Activated T-helper 1 cell treated with anti-CD3 and anti-CD28 coated beads, Interleukin-12 subunit alpha, Interleukin-12 subunit beta, Interleukin-2, Interleukin-4 antibody, amounts not matched to agents 30 ng/mL and 10 ng/mL and 1 ng/mL, durations not matched to agents 14 hours and 24 hours and 36 hours (primary cell): Measurements from ENCODE around the gene TOMM22. TPM values are rescaled to one million over a fixed set of nuclear protein-coding genes. Genes with fewer than 3 reads are reported as not detected.

Experiments
- DNase-seq: peaks from one replicate; pipeline ENCODE4 v3.0.0; 2021; ENCODE audit warnings: low spot score
- H3K27ac Mint-ChIP-seq: one replicate; pipeline ENCODE4 v1.8.0; 2021; ENCODE audit warnings: mild to moderate bottlenecking, mixed read lengths
- H3K27me3 Mint-ChIP-seq: one replicate; pipeline ENCODE4 v1.8.0; 2022; ENCODE audit warnings: mild to moderate bottlenecking, moderate library complexity, mixed read lengths; ENCODE audit not compliant: insufficient read depth
- H3K36me3 Mint-ChIP-seq: one replicate; pipeline ENCODE4 v1.8.0; 2021; ENCODE audit warnings: low read depth, mixed read lengths
- H3K4me1 Mint-ChIP-seq: one replicate; pipeline ENCODE4 v1.8.0; 2021; ENCODE audit warnings: low read depth, mixed read lengths
- H3K4me3 Mint-ChIP-seq: one replicate; pipeline ENCODE4 v1.8.0; 2021; ENCODE audit warnings: mild to moderate bottlenecking, moderate library complexity, mixed read lengths
- H3K9me3 Mint-ChIP-seq: one replicate; pipeline ENCODE4 v1.8.0; 2021; ENCODE audit warnings: mixed read lengths
- intact Hi-C: fragments of 100-400 bp; cut with micrococcal nuclease; formaldehyde crosslinking; loops from one replicate; pipeline ENCODE4 v1.15.1; 2024
- total RNA-seq: library from RNA; stranded (reverse); gene quantifications from 2 replicates; pipeline ENCODE4 v1.2.3, GENCODE V29; 2022

The TOMM22 gene
- total RNA-seq, 1 donor from 2014 or later = 153 TPM

- H3K27me3 Mint-ChIP-seq = no peaks in the 10 kb centered on the region
- intact Hi-C loops = loop anchor here (10.0 kb wide), 1 partner anchor 472 kb away; the partner anchor contains the start of gene PLA2G6
- H3K36me3 Mint-ChIP-seq = no peaks in the 10 kb centered on the region
- H3K4me1 Mint-ChIP-seq = peaks cover 16% of the 10 kb centered on the region
- peak overlapping the region; percentile 98 for H3K27ac Mint-ChIP-seq
- peak; percentile 28 for DNase-seq
- peak overlapping the region; percentile 93 for H3K4me3 Mint-ChIP-seq
- H3K9me3 Mint-ChIP-seq = no peaks in the 10 kb centered on the region
Measured at GRCh38 chr22:38657045-38657909, 24.5 kb upstream of the TOMM22 start.

DNA sequence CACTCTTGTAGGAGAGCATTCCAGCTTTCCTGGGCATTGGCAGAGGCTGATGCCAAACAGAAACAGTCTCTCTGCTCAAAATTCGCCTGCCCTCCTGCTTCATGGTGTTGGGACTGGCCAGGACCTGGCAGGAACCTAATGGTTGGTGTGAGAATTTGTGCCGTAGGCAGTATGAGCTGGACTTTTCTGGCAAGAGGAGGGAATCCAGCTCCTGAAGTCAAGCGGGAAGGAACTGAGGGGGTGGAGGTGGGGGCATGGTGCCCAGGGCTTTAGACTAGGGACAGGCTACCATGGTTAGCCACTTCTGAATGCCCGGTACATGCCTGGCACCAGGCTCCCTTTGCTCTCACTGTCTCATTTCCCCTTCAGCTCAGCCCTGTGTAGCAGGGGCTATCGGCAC, 6.9 kb upstream of the TOMM22 start:
- H3K9me3 Mint-ChIP-seq = no peaks in the 10 kb centered on the region
- intact Hi-C loops = no loop called here
- no peaks in the 10 kb centered on the region for H3K27me3 Mint-ChIP-seq
- no peak for DNase-seq
- no peak overlapping the region for H3K4me3 Mint-ChIP-seq
- H3K27ac Mint-ChIP-seq = no peak overlapping the region
- H3K4me1 Mint-ChIP-seq = no peaks in the 10 kb centered on the region
- H3K36me3 Mint-ChIP-seq = peaks cover 8% of the 10 kb centered on the region

- no peak for DNase-seq
- intact Hi-C loops = no loop called here
- H3K27me3 Mint-ChIP-seq = no peaks in the 10 kb centered on the region
- H3K27ac Mint-ChIP-seq = no peak overlapping the region
- H3K4me1 Mint-ChIP-seq = peaks cover 4% of the 10 kb centered on the region
- peaks cover 8% of the 10 kb centered on the region for H3K36me3 Mint-ChIP-seq
- no peak overlapping the region for H3K4me3 Mint-ChIP-seq
- H3K9me3 Mint-ChIP-seq = no peaks in the 10 kb centered on the region
Measured at GRCh38 chr22:38675833-38676232, 5.9 kb upstream of the TOMM22 start.

GRCh38 chr22:38684895-38685294, 3.1 kb downstream of the TOMM22 start:
- Mint-ChIP-seq H3K4me3 (no peak overlapping the region), H3K36me3 (peaks cover 48% of the 10 kb centered on the region), H3K27me3 (no peaks in the 10 kb centered on the region), H3K27ac (no peak overlapping the region), H3K9me3 (no peaks in the 10 kb centered on the region), H3K4me1 (peaks cover 21% of the 10 kb centered on the region)
- intact Hi-C loops = loop anchor here (5.0 kb wide), 1 partner anchor 178 kb away; the partner anchor contains the start of gene DDX17
- DNase-seq = no peak

DNA sequence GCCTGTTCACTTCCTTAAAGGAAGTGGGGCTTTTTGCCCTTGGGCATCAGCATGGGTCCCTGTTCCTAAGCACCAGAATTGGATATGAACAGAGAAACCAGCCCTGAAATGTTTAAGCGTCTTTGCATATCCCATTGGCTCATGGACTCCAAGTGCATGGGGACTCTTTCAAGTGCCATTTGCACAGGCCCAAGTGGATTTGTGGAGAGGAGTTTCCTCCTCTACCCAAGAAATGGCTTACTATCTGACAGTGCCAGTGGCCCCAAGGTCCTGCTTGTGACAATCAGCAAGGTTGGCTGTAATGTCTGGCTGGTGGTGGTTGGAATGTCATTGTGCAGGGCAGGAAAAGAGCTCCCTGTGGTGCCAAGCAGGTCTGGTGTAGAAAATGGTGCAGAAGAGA, 4.0 kb downstream of the TOMM22 start:
- no peak overlapping the region for H3K27ac Mint-ChIP-seq
- H3K36me3 Mint-ChIP-seq = peaks cover 50% of the 10 kb centered on the region
- H3K4me3 Mint-ChIP-seq = no peak overlapping the region
- no peak for DNase-seq
- peaks cover 17% of the 10 kb centered on the region for H3K4me1 Mint-ChIP-seq
- no peaks in the 10 kb centered on the region for H3K9me3 Mint-ChIP-seq
- intact Hi-C loops = no loop called here
- H3K27me3 Mint-ChIP-seq = no peaks in the 10 kb centered on the region

- Mint-ChIP-seq H3K36me3 (peaks cover 46% of the 10 kb centered on the region), H3K9me3 (no peaks in the 10 kb centered on the region), H3K4me1 (peaks cover 17% of the 10 kb centered on the region), H3K27ac (no peak overlapping the region), H3K27me3 (no peaks in the 10 kb centered on the region), H3K4me3 (no peak overlapping the region)
- intact Hi-C loops = no loop called here
- no peak for DNase-seq
Measured at GRCh38 chr22:38689651-38690050, 7.9 kb downstream of the TOMM22 start.

- Mint-ChIP-seq H3K27me3 (no peaks in the 10 kb centered on the region), H3K9me3 (no peaks in the 10 kb centered on the region), H3K4me1 (peaks cover 52% of the 10 kb centered on the region), H3K27ac (no peak overlapping the region), H3K36me3 (peaks cover 56% of the 10 kb centered on the region), H3K4me3 (no peak overlapping the region)
- intact Hi-C loops = no loop called here
- no peak for DNase-seq
Measured at GRCh38 chr22:38694049-38694448, 12.3 kb downstream of the TOMM22 start.

- H3K4me3 Mint-ChIP-seq = no peak overlapping the region
Measured at GRCh38 chr22:38694940-38695339, 13.2 kb downstream of the TOMM22 start.

GRCh38 chr22:38696606-38697424, 15.1 kb downstream of the TOMM22 start:
- H3K36me3 Mint-ChIP-seq = peaks cover 46% of the 10 kb centered on the region
- intact Hi-C loops = loop anchor here (1.0 kb wide), 1 partner anchor 16 kb away; the partner anchor contains the start of gene TOMM22
- peaks cover 3% of the 10 kb centered on the region for H3K27me3 Mint-ChIP-seq
- H3K4me3 Mint-ChIP-seq = peak overlapping the region; percentile 90
- H3K9me3 Mint-ChIP-seq = no peaks in the 10 kb centered on the region
- peak overlapping the region; percentile 94 for H3K27ac Mint-ChIP-seq
- peaks cover 64% of the 10 kb centered on the region for H3K4me1 Mint-ChIP-seq
- no peak for DNase-seq

More at GRCh38 chr22:38694940-38695339, 13.2 kb downstream of the TOMM22 start:
- Mint-ChIP-seq H3K9me3 (no peaks in the 10 kb centered on the region), H3K4me1 (peaks cover 61% of the 10 kb centered on the region), H3K36me3 (peaks cover 50% of the 10 kb centered on the region), H3K27ac (peak overlapping the region; percentile 41), H3K27me3 (no peaks in the 10 kb centered on the region)
- DNase-seq = no peak
- intact Hi-C loops = no loop called here

DNA sequence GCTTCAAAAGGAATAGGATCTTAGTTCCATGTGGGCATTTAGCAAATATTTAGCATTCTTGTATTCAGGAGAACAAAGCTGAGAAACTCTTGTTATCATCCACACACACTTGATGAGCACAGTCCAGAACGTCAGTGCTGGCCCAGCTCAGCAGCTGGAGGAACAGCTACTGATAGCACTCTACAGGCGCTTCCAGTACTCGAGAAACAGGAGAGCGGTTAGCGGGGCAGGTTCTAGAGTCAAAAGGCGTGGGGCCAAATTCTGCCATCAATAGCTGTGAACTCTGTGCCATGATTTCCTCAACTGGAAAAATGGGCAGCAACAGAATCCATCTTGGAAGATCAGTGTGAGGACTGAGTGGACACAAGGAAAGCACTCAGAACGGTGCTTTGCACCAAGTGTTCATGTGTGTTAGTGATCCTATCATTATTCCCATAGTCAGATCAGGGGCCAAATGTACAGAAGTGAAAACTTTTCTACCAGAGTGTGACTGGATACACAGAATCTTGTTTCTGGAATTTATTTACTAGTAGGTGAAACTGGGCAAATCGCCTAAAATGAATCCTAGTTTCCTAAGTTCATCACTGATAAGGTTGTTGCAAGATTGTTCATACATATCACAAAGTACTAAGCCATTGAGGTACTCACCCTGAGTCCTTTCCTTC, 15.8 kb downstream of the TOMM22 start:
- H3K27ac Mint-ChIP-seq = peak overlapping the region; percentile 94
- H3K9me3 Mint-ChIP-seq = no peaks in the 10 kb centered on the region
- H3K27me3 Mint-ChIP-seq = peaks cover 3% of the 10 kb centered on the region
- no peak for DNase-seq
- H3K4me1 Mint-ChIP-seq = peaks cover 64% of the 10 kb centered on the region
- peaks cover 44% of the 10 kb centered on the region for H3K36me3 Mint-ChIP-seq
- H3K4me3 Mint-ChIP-seq = peak overlapping the region; percentile 90
- intact Hi-C loops = no loop called here

DNA sequence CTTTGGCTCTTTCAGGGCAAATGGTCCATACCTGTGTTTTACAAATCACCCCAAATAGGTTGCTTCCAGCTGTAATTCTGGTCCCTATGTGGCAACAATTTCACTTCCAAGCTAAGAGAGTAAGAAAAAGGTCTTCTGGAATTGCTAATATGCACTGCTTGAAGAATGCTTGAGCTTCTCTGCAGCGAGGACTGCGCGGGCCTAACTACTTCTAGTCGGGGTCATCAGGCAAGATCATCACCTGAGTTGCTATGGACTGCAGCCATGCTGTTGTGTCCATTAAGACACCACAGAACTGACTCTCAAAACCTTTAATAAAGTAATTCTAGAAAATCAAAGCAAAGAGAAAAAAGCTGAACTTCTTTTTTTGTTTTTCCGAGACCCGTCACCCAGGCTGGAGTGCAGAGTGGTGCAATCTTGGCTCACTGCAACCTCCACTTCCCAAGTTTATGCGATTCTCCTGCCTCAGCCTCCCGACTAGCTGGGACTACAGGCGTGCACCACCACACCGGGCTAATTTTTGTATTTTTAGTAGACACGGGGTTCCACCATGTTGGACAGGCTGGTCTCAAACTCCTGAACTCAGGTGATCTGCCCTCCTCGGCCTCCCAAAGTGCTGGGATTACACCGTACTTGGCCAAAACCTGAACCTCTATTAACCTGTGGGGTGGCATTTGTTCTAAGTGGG, 16.8 kb downstream of the TOMM22 start:
- peaks cover 57% of the 10 kb centered on the region for H3K4me1 Mint-ChIP-seq
- H3K4me3 Mint-ChIP-seq = peak overlapping the region; percentile 90
- peak overlapping the region; percentile 96 for H3K27ac Mint-ChIP-seq
- intact Hi-C loops = no loop called here
- DNase-seq = no peak
- no peaks in the 10 kb centered on the region for H3K9me3 Mint-ChIP-seq
- H3K27me3 Mint-ChIP-seq = peaks cover 3% of the 10 kb centered on the region
- H3K36me3 Mint-ChIP-seq = peaks cover 37% of the 10 kb centered on the region

GRCh38 chr22:38699143-38699542, 17.4 kb downstream of the TOMM22 start:
- H3K9me3 Mint-ChIP-seq = no peaks in the 10 kb centered on the region
- DNase-seq = no peak
- H3K27ac Mint-ChIP-seq = peak overlapping the region; percentile 96
- H3K4me1 Mint-ChIP-seq = peaks cover 54% of the 10 kb centered on the region
- peaks cover 3% of the 10 kb centered on the region for H3K27me3 Mint-ChIP-seq
- intact Hi-C loops = no loop called here
- peaks cover 35% of the 10 kb centered on the region for H3K36me3 Mint-ChIP-seq
- H3K4me3 Mint-ChIP-seq = peak overlapping the region; percentile 90
